HG03139 (cell line): Measurements from ENCODE around the gene CEBPB.
"Not testable (repeated sequence)": the region's sequence is repeated elsewhere in the genome, so short reads cannot be mapped to it uniquely, and the experiment has no call there.

Experiments used
- ATAC-seq: cut with Tn5 transposase; IDR thresholded peaks from one replicate; pipeline ENCODE4 v1.9.1; 2021; ENCODE audit not compliant: unreplicated experiment

CEBPB gene

DNA sequence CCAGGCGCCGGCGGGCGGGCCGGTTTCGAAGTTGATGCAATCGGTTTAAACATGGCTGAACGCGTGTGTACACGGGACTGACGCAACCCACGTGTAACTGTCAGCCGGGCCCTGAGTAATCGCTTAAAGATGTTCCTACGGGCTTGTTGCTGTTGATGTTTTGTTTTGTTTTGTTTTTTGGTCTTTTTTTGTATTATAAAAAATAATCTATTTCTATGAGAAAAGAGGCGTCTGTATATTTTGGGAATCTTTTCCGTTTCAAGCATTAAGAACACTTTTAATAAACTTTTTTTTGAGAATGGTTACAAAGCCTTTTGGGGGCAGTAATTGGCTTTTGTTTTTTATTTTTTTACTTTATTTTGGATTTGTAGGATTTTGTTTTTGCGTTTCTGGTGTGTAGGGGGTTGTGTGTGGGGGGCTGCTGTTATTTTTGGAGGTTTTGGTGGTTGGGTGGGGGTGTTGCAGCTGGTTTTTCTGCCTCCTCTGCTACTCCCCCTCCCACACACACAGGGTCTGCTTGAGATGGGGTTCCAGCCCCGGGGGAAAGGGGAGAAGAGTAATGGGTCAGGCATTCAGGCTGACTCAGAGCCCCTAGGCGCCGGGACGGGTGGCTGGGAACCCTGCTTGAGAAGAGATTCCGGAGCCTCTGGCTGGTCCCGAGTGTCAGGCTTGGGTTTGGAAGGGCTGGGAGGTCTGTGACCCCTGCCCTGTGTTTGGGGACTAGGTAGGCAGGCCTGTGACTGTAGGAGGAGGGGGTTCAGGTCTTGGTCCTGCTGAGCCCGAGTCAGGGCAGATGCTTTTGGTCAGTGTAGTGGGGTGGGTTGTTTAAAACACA lies 2.0 kb downstream of the CEBPB start:
- no peak for ATAC-seq

GRCh38 chr20:50193199-50193835 lies 2.7 kb downstream of the CEBPB start:
- ATAC-seq: no peak

DNA sequence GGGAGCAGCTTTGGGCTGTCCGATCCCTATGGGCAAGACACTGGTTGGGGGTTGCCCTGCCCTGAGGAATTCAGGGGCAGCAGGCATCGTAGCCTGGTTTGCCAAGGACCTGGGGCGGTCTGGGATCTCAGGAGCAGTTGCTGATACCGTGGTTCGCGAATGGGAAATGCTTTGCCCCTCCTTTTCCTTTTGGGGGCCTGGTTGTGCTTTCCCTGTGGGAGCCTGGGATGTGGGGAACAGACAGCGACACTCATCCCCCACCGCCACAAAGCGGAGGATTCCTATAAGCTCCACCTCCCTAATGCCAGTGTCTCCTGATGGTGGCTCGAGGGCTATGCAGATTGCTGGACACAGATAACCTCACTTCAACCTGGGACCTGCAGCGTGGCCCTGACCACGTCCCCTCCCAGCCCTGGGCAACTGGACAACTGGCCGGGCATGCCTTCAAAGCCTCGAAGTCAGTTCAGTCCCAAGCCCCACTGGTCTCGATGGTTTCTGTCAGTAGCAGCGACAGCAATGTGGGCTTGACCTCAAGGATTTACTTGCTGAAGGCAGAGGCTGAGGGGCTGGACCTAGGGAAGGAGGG lies 3.3 kb downstream of the CEBPB start:
- ATAC-seq: no peak

- ATAC-seq: no peak
These were observed 3.8 kb downstream of the CEBPB start for GRCh38 chr20:50194422-50194830.

- no peak for ATAC-seq
These were observed 4.3 kb downstream of the CEBPB start for GRCh38 chr20:50194831-50195523.

GRCh38 chr20:50195524-50196120 lies 5.0 kb downstream of the CEBPB start:
- no peak for ATAC-seq

GRCh38 chr20:50196248-50196647 lies 5.6 kb downstream of the CEBPB start:
- no peak for ATAC-seq

DNA sequence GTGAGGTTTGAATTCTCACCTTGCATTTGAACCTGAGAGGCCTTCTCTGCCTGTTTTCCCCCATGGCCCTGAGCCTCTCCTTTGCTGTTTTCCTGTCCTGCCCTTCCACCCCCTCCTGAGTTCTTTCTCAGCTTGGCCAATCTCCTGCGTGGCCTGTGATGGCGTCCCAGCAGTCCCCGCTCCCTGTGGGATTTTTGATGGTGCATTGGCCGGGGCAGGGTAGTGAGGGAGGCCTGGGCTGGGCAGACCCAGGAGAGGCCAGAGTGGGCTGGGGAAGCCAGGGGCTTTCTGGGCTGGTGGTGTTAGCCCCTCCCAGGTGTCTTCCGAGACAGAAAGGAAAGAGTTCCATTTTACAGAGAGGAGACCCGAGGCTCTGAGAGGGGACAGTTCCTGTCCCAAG lies 6.3 kb downstream of the CEBPB start:
- ATAC-seq: no peak

GRCh38 chr20:50197463-50198179 lies 7.0 kb downstream of the CEBPB start:
- ATAC-seq: no peak

DNA sequence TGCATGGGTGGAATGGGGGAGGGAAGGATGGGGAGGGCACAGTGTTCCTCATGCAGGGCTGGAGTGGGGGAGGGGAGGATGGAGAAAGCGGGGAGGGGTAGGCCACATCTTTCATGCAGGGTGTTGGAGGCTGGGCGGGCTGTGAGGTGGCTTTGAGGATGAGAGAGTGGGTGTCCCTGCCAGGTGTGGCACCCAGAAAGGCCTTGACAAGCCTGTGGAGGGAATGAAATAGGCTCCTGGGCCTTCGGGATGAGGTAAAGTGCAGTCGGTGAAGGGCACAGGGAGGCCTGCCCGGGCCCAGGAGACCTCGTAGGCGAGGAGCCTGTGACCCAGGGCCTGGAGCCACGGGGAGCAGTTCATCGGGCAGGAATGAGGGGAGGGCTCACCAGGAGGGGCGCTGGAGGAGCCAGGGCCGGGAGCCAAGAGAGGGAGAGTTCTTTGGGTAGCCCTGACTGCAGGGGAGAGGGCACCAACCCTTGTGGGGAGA lies 7.6 kb downstream of the CEBPB start:
- ATAC-seq: no peak

DNA sequence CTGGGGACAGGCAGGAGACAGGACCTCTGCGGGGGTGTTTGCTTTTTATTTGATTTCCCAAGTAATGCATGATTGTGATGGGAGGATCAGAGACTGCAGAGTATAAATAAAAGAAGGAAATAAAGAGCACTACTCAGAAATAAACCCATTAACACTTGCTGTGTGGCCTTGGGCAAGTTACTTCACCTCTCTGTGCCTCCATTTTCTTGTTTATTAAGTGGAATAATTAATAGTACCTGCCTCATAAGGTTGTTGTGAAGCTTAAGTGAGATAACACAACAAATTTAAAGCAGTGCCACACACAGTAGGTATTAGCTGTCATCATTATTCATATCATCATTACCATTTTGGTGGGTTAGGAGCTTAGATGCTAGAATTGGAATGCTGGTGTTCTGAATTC lies 8.1 kb downstream of the CEBPB start:
- no peak for ATAC-seq

GRCh38 chr20:50199703-50200102 lies 9.1 kb downstream of the CEBPB start:
- no peak for ATAC-seq

DNA sequence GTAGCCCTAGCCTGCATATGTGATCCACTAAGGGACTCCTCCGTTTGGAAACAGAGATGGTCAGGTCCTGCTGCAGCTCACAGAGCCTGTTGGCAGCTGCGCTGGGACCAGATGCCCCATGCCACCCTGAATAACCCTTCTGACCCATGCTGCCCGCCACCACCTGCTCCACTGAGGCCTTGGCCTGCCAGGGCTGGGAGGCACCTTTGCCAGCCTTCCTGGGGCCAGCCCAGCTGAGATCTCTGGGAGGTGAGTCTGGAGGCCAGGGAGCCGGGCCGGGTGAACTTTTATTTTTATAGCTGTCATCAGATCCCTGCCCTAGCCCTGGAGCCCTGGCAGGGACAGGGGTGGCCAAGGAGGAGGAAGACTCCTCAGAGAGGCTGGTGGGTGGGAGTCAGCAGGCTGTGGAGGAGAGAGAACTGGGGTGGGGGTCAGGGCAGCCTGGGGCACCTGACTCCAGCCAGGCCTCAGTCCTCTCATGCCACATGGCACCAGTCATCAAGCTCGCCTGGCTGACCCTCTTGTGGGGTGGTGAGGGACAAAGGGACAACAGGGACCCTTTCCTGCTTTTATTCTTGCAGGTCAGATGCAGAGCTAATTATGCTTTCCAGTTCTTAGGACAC lies 10.0 kb downstream of the CEBPB start:
- no peak for ATAC-seq

- not testable (repeated sequence) for ATAC-seq
These were observed 11.1 kb downstream of the CEBPB start for GRCh38 chr20:50201710-50202109.

GRCh38 chr20:50202677-50203076 lies 12.0 kb downstream of the CEBPB start:
- ATAC-seq: no peak

DNA sequence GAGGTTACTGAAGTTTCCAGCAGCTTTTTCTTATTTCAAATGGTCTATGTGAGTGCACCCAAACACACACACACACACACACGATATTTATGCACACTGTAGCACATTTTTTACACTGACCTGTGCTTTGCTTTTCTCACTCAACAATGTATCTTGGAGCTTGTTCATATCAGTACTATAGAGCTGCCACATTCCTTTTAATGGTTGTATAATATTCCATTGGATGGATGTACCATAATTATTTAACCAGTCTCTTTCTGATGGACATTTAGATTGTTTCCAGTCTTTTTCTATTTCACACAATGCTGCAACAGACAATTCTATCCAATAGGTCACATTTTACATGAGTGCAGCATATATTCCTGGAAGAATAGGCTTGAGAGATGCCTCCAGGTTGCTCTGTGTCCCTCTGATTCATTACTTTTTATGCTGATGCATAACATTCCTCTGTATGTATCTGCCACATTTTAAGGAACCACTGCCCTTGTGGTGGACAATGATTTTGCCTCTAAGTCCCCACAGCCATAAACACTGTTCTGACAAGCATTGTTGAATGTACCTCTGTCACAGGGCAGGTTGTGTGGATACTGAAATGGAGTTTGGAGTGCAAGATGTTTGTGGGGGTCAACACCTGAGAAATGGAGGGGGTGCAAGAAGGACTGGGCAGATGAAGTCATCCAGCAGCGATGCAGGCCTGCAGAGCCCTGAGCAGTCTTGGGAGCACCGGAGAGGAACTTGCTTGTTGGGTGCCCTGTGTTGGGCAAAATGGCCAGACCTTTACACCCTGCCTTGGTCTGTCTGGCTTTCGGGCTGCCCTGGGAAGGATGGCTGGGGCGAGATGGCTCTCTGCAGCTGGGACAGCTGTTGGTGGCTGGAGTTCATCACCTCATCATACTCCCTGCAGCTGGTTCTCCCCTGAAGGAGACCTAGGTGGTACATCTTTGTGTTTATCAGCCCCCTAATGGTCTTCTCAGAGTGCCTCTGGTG lies 13.6 kb downstream of the CEBPB start:
- no peak for ATAC-seq

- ATAC-seq: no peak
These were observed 16.4 kb downstream of the CEBPB start for GRCh38 chr20:50207026-50207425.

GRCh38 chr20:50208085-50208491 lies 17.5 kb downstream of the CEBPB start:
- no peak for ATAC-seq

DNA sequence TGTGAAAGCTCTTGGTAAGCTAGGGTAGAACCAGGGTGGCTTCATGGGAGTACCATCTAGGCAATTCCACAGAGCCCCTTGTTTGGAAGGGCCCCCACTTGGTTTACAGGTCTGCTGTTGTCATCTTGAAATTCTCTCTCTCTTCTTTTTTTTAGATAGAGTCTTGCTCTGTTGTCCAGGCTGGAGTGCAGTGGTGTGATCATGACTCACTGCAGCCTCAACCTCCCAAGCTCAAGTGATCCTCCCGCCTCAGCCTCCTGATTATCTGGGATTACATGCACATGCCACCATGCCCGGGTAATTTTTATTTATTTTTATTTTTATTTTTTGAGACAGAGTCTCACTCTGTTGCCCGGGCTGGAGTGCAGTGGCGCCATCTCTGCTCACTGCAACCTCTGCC lies 18.2 kb downstream of the CEBPB start:
- ATAC-seq: not testable (repeated sequence)
